ENCODE data around the gene DLG2.
"Not testable (repeated sequence)": the region's sequence is repeated elsewhere in the genome, so short reads cannot be mapped to it uniquely, and the experiment has no call there.

DLG2 gene

GRCh38 chr11:84836371-84836770 is 790.8 kb downstream of the DLG2 start:
- no peak for DNase-seq (ENCODE audit: low spot score)

- no peak for DNase-seq (ENCODE audit: low spot score)
These were observed 793.6 kb downstream of the DLG2 start for GRCh38 chr11:84833488-84834088.

- DNase-seq (ENCODE audit: low spot score): no peak
These were observed 796.8 kb downstream of the DLG2 start for GRCh38 chr11:84830372-84830771.

GRCh38 chr11:84829162-84829561 is 798.0 kb downstream of the DLG2 start:
- no peak for DNase-seq (ENCODE audit: low spot score)

- no peak for DNase-seq (ENCODE audit: low spot score)
These were observed 798.5 kb downstream of the DLG2 start for GRCh38 chr11:84828616-84829015.

GRCh38 chr11:84825106-84825660 is 802.0 kb downstream of the DLG2 start:
- DNase-seq (ENCODE audit: low spot score): no peak

- no peak for DNase-seq (ENCODE audit: low spot score)
These were observed 802.5 kb downstream of the DLG2 start for GRCh38 chr11:84824624-84825023.

GRCh38 chr11:84819537-84819936 is 807.6 kb downstream of the DLG2 start:
- DNase-seq (ENCODE audit: low spot score): no peak

GRCh38 chr11:84819128-84819527 is 808.0 kb downstream of the DLG2 start:
- no peak for DNase-seq (ENCODE audit: low spot score)

- no peak for DNase-seq (ENCODE audit: low spot score)
These were observed 809.1 kb downstream of the DLG2 start for GRCh38 chr11:84817998-84818397.

GRCh38 chr11:84812471-84812969 is 814.6 kb downstream of the DLG2 start:
- DNase-seq (ENCODE audit: low spot score): no peak

GRCh38 chr11:84806354-84806753 is 820.8 kb downstream of the DLG2 start:
- DNase-seq (ENCODE audit: low spot score): no peak

GRCh38 chr11:84804041-84804440 is 823.1 kb downstream of the DLG2 start:
- no peak for DNase-seq (ENCODE audit: low spot score)

GRCh38 chr11:84800755-84801346 is 826.3 kb downstream of the DLG2 start:
- peak; percentile 16 for DNase-seq (ENCODE audit: low spot score)

- no peak for DNase-seq (ENCODE audit: low spot score)
These were observed 828.0 kb downstream of the DLG2 start for GRCh38 chr11:84799112-84799511.

GRCh38 chr11:84795698-84796097 is 831.4 kb downstream of the DLG2 start:
- DNase-seq (ENCODE audit: low spot score): no peak

GRCh38 chr11:84794663-84795443 is 832.3 kb downstream of the DLG2 start:
- no peak for DNase-seq (ENCODE audit: low spot score)

GRCh38 chr11:84793318-84793717 is 833.8 kb downstream of the DLG2 start:
- no peak for DNase-seq (ENCODE audit: low spot score)

- DNase-seq (ENCODE audit: low spot score): no peak
These were observed 836.2 kb downstream of the DLG2 start for GRCh38 chr11:84790849-84791427.

GRCh38 chr11:84788220-84788619 is 838.9 kb downstream of the DLG2 start:
- DNase-seq (ENCODE audit: low spot score): peak; percentile 46

GRCh38 chr11:84784158-84784557 is 843.0 kb downstream of the DLG2 start:
- not testable (repeated sequence) for DNase-seq (ENCODE audit: low spot score)

GRCh38 chr11:84780689-84781293 is 846.4 kb downstream of the DLG2 start:
- peak; percentile 40 for DNase-seq (ENCODE audit: low spot score)

Data from SW480 (cell line).